Epithelial cell of esophagus (primary cell): ENCODE measurements around the gene OR14K1.
"Not testable (repeated sequence)": the region's sequence is repeated elsewhere in the genome, so short reads cannot be mapped to it uniquely, and the experiment has no call there.

Source experiments
- DNase-seq: peaks from one replicate; pipeline ENCODE4 v3.0.0; 2010; ENCODE audit warnings: low read depth
- H3K4me3 ChIP-seq: 2 replicates; pipeline ENCODE4 v1.5.1; 2011; ENCODE audit warnings: mild to moderate bottlenecking, low read length, control low read depth
- CTCF ChIP-seq: IDR thresholded peaks from 2 replicates; pipeline ENCODE4 v1.5.1; 2011; ENCODE audit warnings: low read depth, mild to moderate bottlenecking, low read length, control low read depth, inconsistent platforms; ENCODE audit not compliant: insufficient read depth; ENCODE audit errors: missing control alignments

Gene OR14K1

DNA sequence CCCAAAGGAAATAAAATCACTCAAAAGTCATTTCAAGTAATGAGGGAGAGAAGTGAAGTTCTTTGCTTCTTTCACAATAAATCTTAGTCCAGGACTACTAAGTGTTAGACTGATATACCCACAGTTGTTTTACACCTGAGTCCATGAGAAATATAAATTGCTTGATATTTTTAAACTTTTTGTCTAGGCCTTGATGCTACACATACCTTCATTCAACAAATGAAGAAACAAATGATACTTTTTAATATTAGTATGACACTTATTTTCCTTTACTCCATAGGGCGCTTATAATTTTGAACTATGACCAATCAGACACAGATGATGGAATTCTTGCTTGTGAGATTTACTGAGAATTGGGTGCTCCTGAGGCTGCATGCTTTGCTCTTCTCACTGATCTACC lies at the start of gene OR14K1:
OR14K1 (plus strand) TSS at position 301 of the 400 bp plus-strand sequence; CDS start at position 301, 0 bp downstream.
- no peak within 1 kb of the TSS for H3K4me3 ChIP-seq
- TF ChIP-seq CTCF: no peak
- no peak for DNase-seq

GRCh38 chr1:247701338-247701737 lies 37.1 kb upstream of the OR14K1 start:
- no peak for DNase-seq
- H3K4me3 ChIP-seq: no peak overlapping the region
- no peak for TF ChIP-seq CTCF

GRCh38 chr1:247710681-247711080 lies 27.7 kb upstream of the OR14K1 start:
- not testable (repeated sequence) for H3K4me3 ChIP-seq, DNase-seq

DNA sequence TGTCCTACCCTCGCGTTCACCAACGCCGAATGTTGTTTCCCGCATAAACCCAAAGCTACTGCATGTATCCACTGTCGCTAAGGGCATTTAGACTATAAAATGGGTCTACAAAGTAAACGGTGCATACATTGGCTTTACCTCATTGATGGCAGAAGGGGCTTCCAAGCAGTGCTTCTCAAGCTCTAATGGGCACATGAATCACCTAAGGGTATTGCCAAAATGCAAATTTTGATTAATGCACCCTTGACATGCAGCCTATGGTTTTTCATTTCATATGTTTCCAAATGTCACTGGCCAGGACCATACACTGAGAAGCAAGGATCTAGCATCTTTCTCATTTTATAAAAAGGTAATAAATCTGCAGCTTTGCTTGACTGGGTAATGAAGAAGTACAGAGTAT lies 24.7 kb upstream of the OR14K1 start:
- DNase-seq: no peak
- no peak overlapping the region for H3K4me3 ChIP-seq
- no peak for TF ChIP-seq CTCF

- no peak for DNase-seq
- no peak for TF ChIP-seq CTCF
These were observed 21.9 kb upstream of the OR14K1 start, which contains the start of gene OR6F1 for GRCh38 chr1:247716546-247716945. Gene OR6F1, minus strand, starts transcription at chr1:247716646. Its CDS starts 3,891 bp downstream, at chr1:247712755.

GRCh38 chr1:247721222-247721621 lies 17.2 kb upstream of the OR14K1 start:
- no peak overlapping the region for H3K4me3 ChIP-seq
- TF ChIP-seq CTCF: no peak
- DNase-seq: no peak

More at GRCh38 chr1:247716546-247716945, 21.9 kb upstream of the OR14K1 start, which contains the start of gene OR6F1:
- no peak within 1 kb of the TSS for H3K4me3 ChIP-seq

GRCh38 chr1:247740721-247741120 lies 2.3 kb downstream of the OR14K1 start:
- no peak for TF ChIP-seq CTCF
- H3K4me3 ChIP-seq: no peak overlapping the region
- DNase-seq: no peak
